Naive thymus-derived CD4-positive, alpha-beta T cell (primary cell): ENCODE data around the gene CCDC40. TPM values are rescaled to one million over a fixed set of nuclear protein-coding genes. Genes with fewer than 3 reads are reported as not detected.

Source experiments
- ATAC-seq: fragments of 150-1000 bp; cut with Tn5 transposase; 2 replicates; pipeline ENCODE4 v1.10.0; 2021; ENCODE audit warnings: mild to moderate bottlenecking, moderate library complexity
- CTCF ChIA-PET: fragments of 350-600 bp; sonication (Branson Sonifier 250); formaldehyde crosslinking; loops from one replicate; lab custom pipeline; 2021; ENCODE audit warnings: antibody characterized with exemption; lab: Charles Lee
- POLR2A ChIA-PET: fragments of 350-600 bp; sonication (Branson Sonifier 250); formaldehyde crosslinking; loops from one replicate; lab custom pipeline; 2021; ENCODE audit warnings: antibody characterized with exemption, inconsistent platforms; lab: Charles Lee
- DNase-seq, 9 donors: peaks; one replicate each; pipeline versions ENCODE4 v3.0.0 to v3.0.0-alpha.2; 2020 to 2022; ENCODE audit warnings: mixed read lengths in 1 of 9
- H3K27ac ChIP-seq: one replicate; pipeline ENCODE4 v1.7.0; 2013; ENCODE audit warnings: mild to moderate bottlenecking, low read depth, low read length, moderate library complexity
- H3K27me3 ChIP-seq, 2 donors: one replicate each; pipeline ENCODE4 v1.7.0; 2013; ENCODE audit warnings: low read length in 2 of 2, mild to moderate bottlenecking in 2 of 2, moderate library complexity in 2 of 2; ENCODE audit not compliant: control insufficient read depth in 2 of 2, insufficient read depth in 2 of 2
- H3K36me3 ChIP-seq, 3 experiments: 1 replicate in 2 of 3; 2 replicates in 1 of 3; pipeline ENCODE4 v1.7.0; 2013; ENCODE audit warnings: low read length in 3 of 3, mild to moderate bottlenecking in 3 of 3, moderate library complexity in 1 of 3; ENCODE audit not compliant: insufficient read depth in 3 of 3, control insufficient read depth in 2 of 3
- H3K4me1 ChIP-seq, 2 donors: one replicate each; pipeline ENCODE4 v1.7.0; 2013; ENCODE audit warnings: low read length in 2 of 2, mild to moderate bottlenecking in 2 of 2, moderate library complexity in 1 of 2; ENCODE audit not compliant: control insufficient read depth in 2 of 2, insufficient read depth in 2 of 2
- H3K4me3 ChIP-seq: 2 replicates; pipeline ENCODE4 v1.7.0; 2013; ENCODE audit warnings: mild to moderate bottlenecking, low read length
- H3K9me3 ChIP-seq, 3 experiments: 1 replicate in 2 of 3; 2 replicates in 1 of 3; pipeline ENCODE4 v1.7.0; 2013; ENCODE audit warnings: low read length in 3 of 3; ENCODE audit not compliant: control insufficient read depth in 2 of 3
- H3K27ac Mint-ChIP-seq, 9 donors: one replicate each; pipeline ENCODE4 v1.8.0; 2020 to 2022; ENCODE audit warnings: mixed read lengths in 9 of 9, mild to moderate bottlenecking in 8 of 9, moderate library complexity in 5 of 9, inconsistent platforms in 2 of 9
- H3K27me3 Mint-ChIP-seq, 5 donors: one replicate each; pipeline ENCODE4 v1.8.0; 2021 to 2022; ENCODE audit warnings: mixed read lengths in 5 of 5, mild to moderate bottlenecking in 1 of 5
- H3K36me3 Mint-ChIP-seq, 5 donors: one replicate each; pipeline ENCODE4 v1.8.0; 2020 to 2022; ENCODE audit warnings: mixed read lengths in 5 of 5, mild to moderate bottlenecking in 3 of 5, inconsistent platforms in 1 of 5
- H3K4me1 Mint-ChIP-seq, 7 donors: one replicate each; pipeline ENCODE4 v1.8.0; 2020 to 2022; ENCODE audit warnings: mixed read lengths in 7 of 7, mild to moderate bottlenecking in 3 of 7, inconsistent platforms in 1 of 7
- H3K4me3 Mint-ChIP-seq, 10 donors: one replicate each; pipeline ENCODE4 v1.8.0; 2020 to 2022; ENCODE audit warnings: mild to moderate bottlenecking in 10 of 10, mixed read lengths in 10 of 10, moderate library complexity in 6 of 10, inconsistent platforms in 2 of 10
- H3K9me3 Mint-ChIP-seq, 11 donors: one replicate each; pipeline ENCODE4 v1.8.0; 2020 to 2022; ENCODE audit warnings: mixed read lengths in 11 of 11, mild to moderate bottlenecking in 4 of 11, inconsistent platforms in 1 of 11, moderate library complexity in 1 of 11
- intact Hi-C, 2 donors: fragments of 100-400 bp; cut with micrococcal nuclease; formaldehyde crosslinking; loops; one replicate each; pipeline ENCODE4 v1.15.1; 2023
- polyA plus RNA-seq, 2 donors: library from polyadenylated mRNA; unstranded; fragments of 300-500 nt; fragmentation: Illumina TruSeq; gene quantifications; one replicate each; pipeline ENCODE4 v1.2.3, GENCODE V29; 2021
- total RNA-seq, 6 experiments: library from RNA in 5 of 6; stranded (reverse) in 5 of 6; gene quantifications; 1 replicate in 5 of 6; 2 replicates in 1 of 6; pipeline ENCODE4 v1.2.3 and lab custom pipeline; 2021 to 2026

The CCDC40 gene
- total and polyA plus RNA-seq, 7 experiments from 2014 or later, result 0.43 to 3.0 (median 0.79) TPM; not detected in 2

DNA sequence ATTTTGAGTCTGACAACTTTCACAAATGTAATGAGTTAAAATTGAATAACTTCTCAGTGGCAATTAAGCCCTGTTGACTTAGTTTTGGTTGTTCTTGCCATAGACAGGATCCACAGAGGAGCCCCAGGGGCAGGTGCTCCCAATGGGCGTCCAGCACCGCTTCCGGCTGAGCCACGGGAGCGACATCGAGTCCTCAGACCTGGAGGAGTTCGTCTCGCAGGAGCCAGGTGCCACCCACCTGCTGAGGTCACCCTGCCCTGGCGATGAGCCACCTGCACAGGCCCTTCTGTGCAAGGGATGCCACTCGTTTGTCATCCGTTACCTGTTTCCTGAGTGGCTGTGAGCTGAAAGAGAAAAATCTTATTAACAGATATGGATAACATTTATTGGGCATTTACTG lies 10.7 kb downstream of the CCDC40 start:
- Histone ChIP-seq H3K9me3 (no peaks in the 10 kb centered on the region), H3K4me3 (no peak overlapping the region), H3K27ac (no peak overlapping the region), H3K36me3 (no peaks in the 10 kb centered on the region), H3K4me1 (no peaks in the 10 kb centered on the region), H3K27me3 (no peaks in the 10 kb centered on the region)
- H3K4me3 Mint-ChIP-seq, result no peak overlapping the region
- ATAC-seq (no peak), DNase-seq (no peak)
- intact Hi-C loops, result no loop called here
- peaks cover 0 to 7% (median 0%) of the 10 kb centered on the region in 5 donors for H3K27me3 Mint-ChIP-seq
- H3K9me3 Mint-ChIP-seq, result no peaks in the 10 kb centered on the region
- no peak overlapping the region for H3K27ac Mint-ChIP-seq
- H3K36me3 Mint-ChIP-seq, result peaks cover 0 to 7% (median 0%) of the 10 kb centered on the region in 5 donors
- H3K4me1 Mint-ChIP-seq, result no peaks in the 10 kb centered on the region
- CTCF ChIA-PET, result no interaction called here
- POLR2A ChIA-PET, result no interaction called here

DNA sequence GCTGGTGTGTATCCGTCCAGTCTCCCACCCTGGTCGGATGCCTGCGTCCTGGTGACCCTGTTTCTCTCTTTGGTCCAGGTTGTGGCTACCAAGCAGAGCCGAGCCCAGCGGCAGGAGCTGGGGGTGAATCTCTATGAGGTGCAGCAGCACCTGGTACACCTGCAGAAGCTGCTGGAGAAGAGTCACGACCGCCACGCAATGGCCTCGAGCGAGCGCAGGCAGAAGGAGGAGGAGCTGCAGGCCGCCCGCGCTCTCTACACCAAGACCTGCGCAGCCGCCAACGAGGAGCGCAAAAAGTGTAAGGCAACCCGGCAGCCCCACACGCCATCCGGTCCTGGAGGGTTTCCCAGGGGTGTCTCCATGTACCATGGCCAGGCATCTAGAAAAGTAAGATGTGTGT lies 13.5 kb downstream of the CCDC40 start:
- ATAC-seq, result no peak
- H3K36me3 ChIP-seq, result no peaks in the 10 kb centered on the region
- intact Hi-C loops, result no loop called here
- H3K4me3 ChIP-seq, result no peak overlapping the region
- H3K27me3 ChIP-seq, result no peaks in the 10 kb centered on the region
- H3K27ac Mint-ChIP-seq, result no peak overlapping the region
- CTCF ChIA-PET, result interaction anchor here (1.5 kb wide), 1 partner anchor 41 kb away, joined by 5 read pairs; no protein-coding TSS in a partner anchor
- H3K9me3 ChIP-seq, result no peaks in the 10 kb centered on the region
- no peaks in the 10 kb centered on the region for H3K36me3 Mint-ChIP-seq
- peaks cover 0 to 10% (median 0%) of the 10 kb centered on the region in 5 donors for H3K27me3 Mint-ChIP-seq
- H3K27ac ChIP-seq, result no peak overlapping the region
- no peaks in the 10 kb centered on the region for H3K4me1 ChIP-seq
- no peak for DNase-seq
- H3K4me1 Mint-ChIP-seq, result no peaks in the 10 kb centered on the region
- H3K4me3 Mint-ChIP-seq, result no peak overlapping the region
- POLR2A ChIA-PET, result no interaction called here
- H3K9me3 Mint-ChIP-seq, result no peaks in the 10 kb centered on the region

DNA sequence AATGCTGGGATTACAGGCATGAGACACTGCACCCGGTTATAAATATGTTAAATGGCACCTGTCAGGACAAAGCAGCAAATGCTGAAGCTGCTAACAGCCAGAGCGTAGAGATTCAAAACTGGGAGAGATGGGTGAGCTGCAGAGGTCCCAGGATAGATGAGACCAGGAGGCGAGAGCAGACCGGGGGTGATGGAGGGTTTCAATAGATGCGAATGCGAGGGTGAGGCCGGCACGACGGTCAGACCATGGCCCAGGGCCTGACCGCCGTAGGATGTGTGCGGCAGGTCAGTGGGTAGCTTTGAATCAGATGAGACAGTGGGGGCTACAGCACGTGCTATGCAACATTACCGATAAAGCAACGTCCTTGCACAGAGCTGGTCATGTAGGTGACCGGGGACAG lies 14.3 kb downstream of the CCDC40 start:
- Histone ChIP-seq H3K9me3 (no peaks in the 10 kb centered on the region), H3K27ac (no peak overlapping the region), H3K27me3 (no peaks in the 10 kb centered on the region), H3K36me3 (no peaks in the 10 kb centered on the region), H3K4me3 (no peak overlapping the region), H3K4me1 (no peaks in the 10 kb centered on the region)
- POLR2A ChIA-PET, result no interaction called here
- Mint-ChIP-seq H3K27me3 (peaks cover 0 to 10% (median 0%) of the 10 kb centered on the region in 5 donors), H3K36me3 (no peaks in the 10 kb centered on the region), H3K27ac (no peak overlapping the region), H3K4me1 (no peaks in the 10 kb centered on the region), H3K4me3 (no peak overlapping the region), H3K9me3 (no peaks in the 10 kb centered on the region)
- DNase-seq (no peak), ATAC-seq (no peak)
- CTCF ChIA-PET, result no interaction called here
- intact Hi-C loops, result no loop called here

DNA sequence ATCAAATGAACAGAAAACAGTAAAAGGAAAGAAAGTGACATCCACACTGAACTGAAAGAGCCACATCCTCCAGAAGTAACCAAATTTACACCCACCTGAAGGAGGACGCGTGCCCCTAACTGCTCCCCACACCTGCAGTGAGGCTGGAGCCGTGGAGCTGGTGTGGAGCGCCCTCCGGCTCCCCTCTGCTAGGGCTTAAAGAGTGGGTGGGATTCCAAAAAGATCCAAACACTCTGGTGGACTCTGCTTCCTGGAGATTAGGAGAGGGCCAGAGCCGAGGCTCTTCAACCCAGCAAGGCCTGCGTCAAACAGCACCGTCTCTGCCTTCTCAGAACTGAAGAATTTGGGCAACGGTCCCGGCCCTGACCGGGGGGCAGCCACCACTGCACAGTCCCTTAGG lies 15.2 kb downstream of the CCDC40 start:
- no peaks in the 10 kb centered on the region for H3K9me3 ChIP-seq
- POLR2A ChIA-PET, result no interaction called here
- no peak for DNase-seq
- intact Hi-C loops, result no loop called here
- CTCF ChIA-PET, result no interaction called here
- no peaks in the 10 kb centered on the region for H3K27me3 ChIP-seq
- H3K27ac ChIP-seq, result no peak overlapping the region
- no peak overlapping the region for H3K4me3 Mint-ChIP-seq
- H3K4me1 ChIP-seq, result no peaks in the 10 kb centered on the region
- no peaks in the 10 kb centered on the region for H3K36me3 Mint-ChIP-seq
- no peak overlapping the region for H3K4me3 ChIP-seq
- H3K9me3 Mint-ChIP-seq, result no peaks in the 10 kb centered on the region
- peaks cover 0 to 10% (median 0%) of the 10 kb centered on the region in 5 donors for H3K27me3 Mint-ChIP-seq
- H3K4me1 Mint-ChIP-seq, result no peaks in the 10 kb centered on the region
- no peak overlapping the region for H3K27ac Mint-ChIP-seq
- H3K36me3 ChIP-seq, result no peaks in the 10 kb centered on the region
- ATAC-seq, result no peak

DNA sequence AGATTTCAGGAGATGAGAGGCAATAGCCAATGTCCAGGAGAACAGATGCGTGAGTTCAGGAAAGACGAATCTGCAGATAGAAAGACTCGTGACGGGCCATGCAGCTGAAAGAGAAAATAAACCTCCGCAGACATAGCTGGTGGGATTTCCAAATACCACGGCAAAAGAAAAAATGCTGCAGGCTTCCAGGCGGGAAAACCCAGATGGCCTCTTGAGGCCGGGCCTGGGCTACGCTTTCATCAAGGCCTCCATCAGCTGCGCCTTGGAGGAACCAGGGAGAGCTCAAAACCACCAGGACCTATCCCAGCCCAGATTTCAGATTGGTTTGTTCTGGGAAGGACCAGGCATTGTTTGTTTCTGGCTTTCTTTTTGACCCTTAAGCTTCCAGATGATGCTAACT lies 16.7 kb downstream of the CCDC40 start:
- Histone ChIP-seq H3K4me1 (no peaks in the 10 kb centered on the region), H3K27me3 (no peaks in the 10 kb centered on the region), H3K4me3 (no peak overlapping the region), H3K27ac (no peak overlapping the region), H3K36me3 (no peaks in the 10 kb centered on the region), H3K9me3 (no peaks in the 10 kb centered on the region)
- intact Hi-C loops, result no loop called here
- H3K36me3 Mint-ChIP-seq, result no peaks in the 10 kb centered on the region
- H3K9me3 Mint-ChIP-seq, result no peaks in the 10 kb centered on the region
- no peaks in the 10 kb centered on the region for H3K4me1 Mint-ChIP-seq
- DNase-seq (no peak), ATAC-seq (no peak)
- ChIA-PET CTCF (no interaction called here), POLR2A (no interaction called here)
- no peak overlapping the region for H3K4me3 Mint-ChIP-seq
- H3K27ac Mint-ChIP-seq, result no peak overlapping the region
- H3K27me3 Mint-ChIP-seq, result peaks cover 0 to 10% (median 0%) of the 10 kb centered on the region in 5 donors

DNA sequence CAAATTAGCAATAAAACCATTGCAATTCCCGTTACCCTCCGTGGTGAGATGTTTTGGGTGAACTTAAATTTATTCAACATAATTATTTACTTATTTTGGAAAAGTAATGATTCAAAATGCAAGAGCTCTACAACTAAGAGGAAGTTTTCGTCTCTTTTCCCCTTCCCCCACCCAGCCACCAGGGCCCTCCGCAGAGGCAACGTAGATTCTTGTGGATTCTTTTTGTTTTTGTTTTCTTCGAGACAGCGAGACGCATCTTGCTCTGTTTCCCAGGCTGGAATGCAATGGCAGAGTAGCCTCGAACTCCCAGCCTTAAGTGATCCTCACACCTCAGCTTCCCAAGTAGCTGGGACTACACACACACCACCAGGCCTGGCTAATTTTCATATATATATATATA lies 19.2 kb downstream of the CCDC40 start:
- intact Hi-C loops, result no loop called here
- no peaks in the 10 kb centered on the region for H3K4me1 ChIP-seq
- H3K4me3 ChIP-seq, result no peak overlapping the region
- H3K27me3 ChIP-seq, result no peaks in the 10 kb centered on the region
- DNase-seq (no peak), ATAC-seq (no peak)
- H3K27me3 Mint-ChIP-seq, result peaks cover 0 to 7% (median 0%) of the 10 kb centered on the region in 5 donors
- H3K27ac ChIP-seq, result no peak overlapping the region
- POLR2A ChIA-PET, result no interaction called here
- H3K4me1 Mint-ChIP-seq, result no peaks in the 10 kb centered on the region
- H3K4me3 Mint-ChIP-seq, result no peak overlapping the region
- H3K36me3 Mint-ChIP-seq, result no peaks in the 10 kb centered on the region
- no peaks in the 10 kb centered on the region for H3K9me3 Mint-ChIP-seq
- no peak overlapping the region for H3K27ac Mint-ChIP-seq
- CTCF ChIA-PET, result interaction anchor here (0.6 to 1.3 kb wide), 3 partner anchors 48 to 285 kb away, joined by 3 to 4 read pairs (median 4); no protein-coding TSS in a partner anchor
- no peaks in the 10 kb centered on the region for H3K9me3 ChIP-seq
- no peaks in the 10 kb centered on the region for H3K36me3 ChIP-seq

DNA sequence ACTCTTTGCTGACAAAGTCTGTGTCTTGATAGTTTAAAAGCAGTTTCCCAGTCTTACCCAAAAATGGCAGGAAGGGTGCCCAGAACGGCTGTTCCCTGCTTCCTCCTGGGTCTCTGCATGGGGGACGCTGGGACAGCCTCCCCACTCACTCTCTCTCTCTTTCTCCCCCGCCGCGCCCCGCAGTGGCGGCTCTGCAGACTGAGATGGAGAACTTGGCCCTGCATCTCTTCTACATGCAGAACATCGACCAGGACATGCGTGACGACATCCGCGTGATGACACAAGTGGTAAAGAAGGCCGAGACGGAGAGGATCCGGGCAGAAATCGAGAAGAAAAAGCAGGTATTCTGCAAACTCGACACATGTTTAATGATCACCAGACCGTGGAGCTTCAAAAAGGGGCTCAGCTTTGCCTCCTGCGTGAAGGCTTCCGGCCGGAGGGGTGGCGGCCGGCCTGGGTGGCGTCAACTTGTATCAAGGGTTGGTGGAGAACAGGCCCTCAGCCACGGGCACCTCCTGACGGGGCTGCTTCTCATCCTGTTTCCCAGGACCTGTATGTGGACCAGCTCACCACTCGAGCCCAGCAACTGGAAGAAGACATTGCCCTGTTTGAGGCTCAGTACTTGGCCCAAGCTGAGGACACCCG lies 22.0 kb downstream of the CCDC40 start:
- CTCF ChIA-PET, result no interaction called here
- H3K4me3 ChIP-seq, result no peak overlapping the region
- no peaks in the 10 kb centered on the region for H3K36me3 ChIP-seq
- no peak for ATAC-seq
- no peaks in the 10 kb centered on the region for H3K9me3 ChIP-seq
- no peaks in the 10 kb centered on the region for H3K4me1 ChIP-seq
- Mint-ChIP-seq H3K4me3 (no peak overlapping the region), H3K4me1 (no peaks in the 10 kb centered on the region), H3K27me3 (peaks cover 0 to 7% (median 0%) of the 10 kb centered on the region in 5 donors), H3K27ac (no peak overlapping the region), H3K36me3 (no peaks in the 10 kb centered on the region), H3K9me3 (no peaks in the 10 kb centered on the region)
- POLR2A ChIA-PET, result no interaction called here
- intact Hi-C loops, result no loop called here
- no peak for DNase-seq
- no peaks in the 10 kb centered on the region for H3K27me3 ChIP-seq
- H3K27ac ChIP-seq, result no peak overlapping the region
